ENCODE measurements around the gene PLSCR3.

Gene PLSCR3

DNA sequence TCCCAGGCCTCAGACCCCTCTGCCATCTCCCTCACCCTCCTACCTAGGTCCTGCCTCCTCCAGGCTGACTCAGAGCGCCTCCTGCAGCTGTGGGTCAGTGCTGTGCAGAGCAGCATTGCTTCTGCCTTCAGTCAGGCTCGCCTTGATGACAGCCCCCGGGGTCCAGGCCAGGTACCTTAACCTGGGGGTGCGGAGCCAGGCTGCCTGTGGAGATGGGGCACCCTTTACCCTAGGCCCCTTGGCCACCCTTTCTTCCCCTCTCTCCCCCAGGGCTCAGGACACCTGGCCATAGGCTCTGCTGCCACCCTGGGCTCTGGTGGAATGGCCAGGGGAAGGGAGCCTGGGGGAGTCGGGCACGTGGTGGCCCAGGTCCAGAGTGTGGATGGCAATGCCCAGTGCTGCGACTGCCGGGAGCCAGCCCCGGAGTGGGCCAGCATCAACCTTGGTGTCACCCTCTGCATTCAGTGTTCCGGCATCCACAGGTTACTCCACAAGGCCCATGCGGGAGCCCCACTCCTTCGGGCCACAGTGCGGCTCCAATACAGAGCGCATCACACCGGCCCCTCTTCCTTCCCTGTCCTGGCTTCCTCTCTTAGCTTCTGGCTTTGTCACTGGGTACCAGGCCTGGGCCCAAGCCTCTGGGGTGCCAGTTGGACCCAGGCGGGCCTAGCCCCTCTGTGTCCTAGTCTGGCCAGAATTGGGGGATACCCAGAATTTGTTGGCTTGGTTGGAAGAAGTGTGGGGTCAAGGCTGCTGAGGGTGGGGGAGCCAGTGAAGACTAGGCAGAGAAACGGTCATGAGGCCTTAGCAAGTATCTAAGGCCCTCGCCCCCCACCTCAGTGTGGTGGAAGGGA is 47.3 kb downstream of the PLSCR3 start:
- no peak for DNase-seq

DNA sequence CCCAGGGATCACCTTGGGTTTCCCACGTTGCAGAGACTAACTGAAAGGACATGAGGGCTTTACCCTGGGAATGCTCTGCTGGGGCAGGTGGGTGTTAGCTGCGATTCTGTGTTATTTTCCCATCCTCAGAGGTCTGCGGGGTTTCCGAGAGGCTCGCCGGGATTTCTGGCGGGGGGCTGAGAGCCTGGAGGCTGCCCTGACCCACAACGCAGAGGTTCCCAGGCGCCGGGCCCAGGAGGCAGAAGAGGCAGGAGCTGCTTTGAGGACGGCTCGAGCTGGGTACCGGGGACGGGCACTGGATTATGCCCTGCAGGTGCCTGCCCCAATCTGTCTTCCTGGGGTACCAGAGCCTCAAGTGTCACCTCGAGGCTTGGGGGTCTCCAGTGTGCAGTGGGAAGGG is 51.1 kb downstream of the PLSCR3 start:
- DNase-seq: no peak

DNA sequence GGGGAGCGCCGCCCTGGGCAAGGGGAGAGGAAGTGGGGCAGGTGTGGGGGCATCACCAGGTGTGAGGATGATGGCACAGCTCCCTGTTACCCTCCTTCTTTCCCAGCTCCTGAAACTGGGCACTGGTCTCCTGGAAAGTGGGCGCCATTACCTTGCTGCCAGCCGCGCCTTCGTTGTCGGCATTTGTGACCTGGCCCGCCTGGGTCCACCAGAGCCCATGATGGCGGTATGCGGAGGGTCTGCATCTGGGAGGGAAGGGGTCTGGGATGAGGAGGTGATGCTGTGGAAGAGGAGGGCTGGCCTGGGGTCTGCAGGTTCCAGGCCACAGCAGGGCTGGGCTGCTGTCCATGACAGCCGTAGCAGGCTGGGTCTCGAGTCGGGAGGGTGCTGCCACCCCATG is 52.5 kb downstream of the PLSCR3 start:
- no peak for DNase-seq

DNA sequence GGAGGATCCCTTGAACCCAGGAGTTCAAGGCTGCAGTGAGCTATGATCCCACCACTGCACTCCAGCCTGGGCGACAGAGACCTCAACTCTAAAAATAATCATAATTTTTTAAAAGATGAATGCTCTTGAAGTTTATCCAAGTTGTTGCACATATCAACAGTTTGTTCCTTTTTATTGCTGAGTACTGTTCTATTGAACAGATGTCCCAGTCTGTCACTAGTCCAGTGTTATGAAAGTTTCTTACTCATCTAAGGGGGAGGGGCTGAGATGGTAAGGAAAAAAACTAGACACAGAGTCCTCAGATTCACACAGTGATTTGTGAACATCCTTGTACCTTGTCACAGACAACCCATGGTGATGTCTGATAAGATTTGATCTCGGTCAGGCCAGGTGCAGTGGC is 54.1 kb downstream of the PLSCR3 start:
- DNase-seq: no peak

Data from GF-D8 (cell line).